Endothelial cell of umbilical vein (primary cell): ENCODE results near the gene IQCC. TPM values are rescaled to one million over a fixed set of nuclear protein-coding genes. Genes with fewer than 3 reads are reported as not detected.

Experiments used
- BruUV-seq: library from RNA; stranded (reverse); fragments of 400-500 nt; replicated peaks from 2 replicates; lab custom pipeline; 2021; lab: Mats Ljungman, UMichigan
- CTCF ChIA-PET: fragments of 300-600, 350-600 bp; sonication (Branson Sonifier 250); formaldehyde crosslinking; loops from one replicate; lab custom pipeline; 2021; ENCODE audit warnings: antibody characterized with exemption, inconsistent platforms; lab: Charles Lee
- POLR2A ChIA-PET: fragments of 300-600, 350-600 bp; sonication (Branson Sonifier 250); formaldehyde crosslinking; loops from one replicate; lab custom pipeline; 2021; ENCODE audit warnings: antibody characterized with exemption, inconsistent platforms; lab: Charles Lee
- DNase-seq: peaks from one replicate; pipeline ENCODE4 v3.0.0-alpha.2; 2011; ENCODE audit warnings: low read depth, low spot score
- FAIRE-seq: peaks from 2 replicates; lab custom pipeline; 2011; peaks lifted over from hg19 to GRCh38; lab: Jason Lieb, UNC
- H2AFZ ChIP-seq: 2 replicates; pipeline ENCODE4 v1.6.0; 2012; ENCODE audit warnings: low read depth, low read length, control low read depth, inconsistent platforms
- H3K27ac ChIP-seq: 2 replicates; pipeline ENCODE4 v1.5.1; 2011; ENCODE audit warnings: low read depth, mild to moderate bottlenecking, control low read depth, low read length, moderate library complexity; ENCODE audit not compliant: insufficient read depth
- H3K27me3 ChIP-seq, 2 experiments: 2 replicates each; pipeline versions ENCODE4 v1.6.0 to v1.6.1; 2011; ENCODE audit warnings: low read length in 2 of 2, mixed read lengths in 1 of 2; ENCODE audit not compliant: control insufficient read depth in 2 of 2, insufficient read depth in 2 of 2
- H3K36me3 ChIP-seq, 2 experiments: 2 replicates in 1 of 2; 3 replicates in 1 of 2; pipeline ENCODE4 v1.5.1; 2011; ENCODE audit warnings: low read length in 2 of 2, mild to moderate bottlenecking in 1 of 2, moderate library complexity in 1 of 2; ENCODE audit not compliant: control insufficient read depth in 2 of 2, insufficient read depth in 2 of 2; ENCODE audit errors: extremely low read depth in 1 of 2
- H3K4me1 ChIP-seq: 3 replicates; pipeline ENCODE4 v1.5.1; 2011; ENCODE audit warnings: mild to moderate bottlenecking, low read length; ENCODE audit not compliant: control insufficient read depth, insufficient read depth; ENCODE audit errors: extremely low read depth
- H3K4me2 ChIP-seq: 2 replicates; pipeline ENCODE4 v1.6.1; 2011; ENCODE audit warnings: low read length, control low read depth, mixed read lengths; ENCODE audit not compliant: insufficient read depth
- H3K4me3 ChIP-seq, 3 experiments: fragments of 200-600 bp in 1 of 3; sonication (generic), shearing (Covaris generic) in 1 of 3; replicated peaks in 1 of 3; 2 replicates each; pipeline ENCODE4 v1.5.1; 2011 to 2016; ENCODE audit warnings: control low read depth in 3 of 3, low read length in 3 of 3, mild to moderate bottlenecking in 2 of 3, inconsistent platforms in 1 of 3, low read depth in 1 of 3, moderate library complexity in 1 of 3; ENCODE audit not compliant: insufficient read depth in 1 of 3
- H3K79me2 ChIP-seq: 2 replicates; pipeline ENCODE4 v1.6.0; 2012; ENCODE audit warnings: low read length, inconsistent platforms; ENCODE audit not compliant: control insufficient read depth, insufficient read depth
- H3K9ac ChIP-seq: replicated peaks from 2 replicates; pipeline ENCODE3; 2011; ENCODE audit warnings: low read length, control low read depth; ENCODE audit not compliant: insufficient read depth; ENCODE audit errors: extremely low read depth
- H3K9me1 ChIP-seq: replicated peaks from 3 replicates; pipeline ENCODE4 v1.6.0; 2011; ENCODE audit warnings: mild to moderate bottlenecking, low read length; ENCODE audit not compliant: control insufficient read depth, insufficient read depth; ENCODE audit errors: extremely low read depth
- H3K9me3 ChIP-seq: replicated peaks from 2 replicates; pipeline ENCODE4 v1.5.1; 2012; ENCODE audit warnings: low read length, inconsistent platforms; ENCODE audit not compliant: control insufficient read depth, insufficient read depth
- H4K20me1 ChIP-seq: replicated peaks from 2 replicates; pipeline ENCODE3; 2011; ENCODE audit warnings: mild to moderate bottlenecking, low read length; ENCODE audit not compliant: control insufficient read depth, insufficient read depth; ENCODE audit errors: extremely low read depth
- CTCF ChIP-seq, 2 donors: IDR thresholded peaks; 1 replicate in 1 of 2; 2 replicates in 1 of 2; pipeline ENCODE4 v1.5.1; 2011; ENCODE audit warnings: low read length in 2 of 2, mild to moderate bottlenecking in 2 of 2, moderate library complexity in 2 of 2, control low read depth in 1 of 2, inconsistent platforms in 1 of 2, low read depth in 1 of 2; ENCODE audit not compliant: insufficient read depth in 1 of 2; ENCODE audit errors: extremely low read depth in 1 of 2
- EZH2 ChIP-seq: IDR thresholded peaks from 2 replicates; pipeline ENCODE4 v1.6.1; 2012; ENCODE audit warnings: borderline replicate concordance, low read depth, mild to moderate bottlenecking, moderate library complexity, low read length, inconsistent platforms; ENCODE audit not compliant: severe bottlenecking
- FOS ChIP-seq: IDR thresholded peaks from 2 replicates; pipeline ENCODE4 v1.6.1; 2011; ENCODE audit warnings: mild to moderate bottlenecking, low read length, moderate library complexity, borderline replicate concordance; ENCODE audit not compliant: insufficient read depth
- GATA2 ChIP-seq: IDR thresholded peaks from 2 replicates; pipeline ENCODE4 v1.7.0; 2011; ENCODE audit warnings: low read depth, mild to moderate bottlenecking, moderate library complexity, mixed read lengths, low read length; ENCODE audit not compliant: insufficient read length, insufficient read depth
- JUN ChIP-seq: IDR thresholded peaks from 2 replicates; pipeline ENCODE4 v1.6.1; 2011; ENCODE audit warnings: borderline replicate concordance, low read depth; ENCODE audit not compliant: insufficient read length, insufficient read depth
- MAX ChIP-seq: IDR thresholded peaks from 2 replicates; pipeline ENCODE4 v1.6.1; 2011; ENCODE audit not compliant: insufficient read depth, insufficient read length
- POLR2A ChIP-seq: IDR thresholded peaks from 2 replicates; pipeline ENCODE4 v1.6.1; 2012; ENCODE audit warnings: low read depth, mild to moderate bottlenecking, control low read depth, low read length
- POLR2AphosphoS5 ChIP-seq: IDR thresholded peaks from 2 replicates; pipeline ENCODE4 v1.6.1; 2012; ENCODE audit warnings: low read depth, mild to moderate bottlenecking, control low read depth, low read length, moderate library complexity; ENCODE audit not compliant: insufficient read depth
- dilution Hi-C: fragments of 300-500 bp; cut with MboI; formaldehyde crosslinking; loops from one replicate; pipeline ENCODE4 v1.15.0; 2019; ENCODE audit warnings: low sequenced_read_pairs; ENCODE audit not compliant: extremely low pct_ligation_motif_present
- intact Hi-C: fragments of 100-400 bp; cut with micrococcal nuclease; formaldehyde crosslinking; loops from one replicate; pipeline ENCODE4 v1.10.0; 2022
- polyA plus RNA-seq, 4 experiments: library from polyadenylated mRNA; depleted of rRNA in 3 of 4; stranded (reverse) in 3 of 4; unstranded in 1 of 4; fragments of >200 nt; gene quantifications; 2 replicates each; pipeline versions ENCODE4 v1.2.1 to v1.2.3, GENCODE V29; 2011 to 2012; ENCODE audit warnings: missing spikeins in 1 of 4
- total RNA-seq: library from RNA; stranded (reverse); gene quantifications from 2 replicates; pipeline ENCODE4 v1.2.3, GENCODE V29; 2021

Gene IQCC
- total and polyA plus RNA-seq, 2 donors (not counting 3 experiments of a cell fraction or from before 2014, with no cell fraction given): 1.1 to 1.8 TPM

- intact Hi-C loops (no loop called here), dilution Hi-C loops (no loop called here)
- Histone ChIP-seq H3K27ac (no peak overlapping the region), H3K27me3 (no peaks in the 10 kb centered on the region), H3K4me3 (no peak overlapping the region), H3K9me1 (no peaks in the 10 kb centered on the region), H2AFZ (no peak overlapping the region), H3K9ac (no peak overlapping the region), H3K36me3 (peaks cover 39 to 75% of the 10 kb centered on the region in 2 experiments), H3K4me1 (no peaks in the 10 kb centered on the region), H3K4me2 (no peak overlapping the region), H3K79me2 (peaks cover 5% of the 10 kb centered on the region), H4K20me1 (no peaks in the 10 kb centered on the region), H3K9me3 (no peaks in the 10 kb centered on the region)
- ChIA-PET CTCF (no interaction called here), POLR2A (interaction anchor here (0.6 kb wide), 1 partner anchor 9 kb away, joined by 3 read pairs; no protein-coding TSS in a partner anchor)
- FAIRE-seq (no peak), DNase-seq (no peak)
- TF ChIP-seq GATA2 (no peak), POLR2A (no peak), FOS (no peak), CTCF (IDR thresholded peaks at IDR 0.05; ENCODE audit: extremely low read depth in 1 of 2, insufficient read depth in 1 of 2, low read depth in 1 of 2, low read length in 2 of 2) (no peak), JUN (no peak), MAX (no peak), EZH2 (no peak), POLR2AphosphoS5 (no peak)
- no TSS peak for BruUV-seq
Observed at GRCh38 chr1:32192220-32192948, 13.1 kb upstream of the IQCC start.
